Coronary artery (tissue), 2 donors: ENCODE results near the gene FRMD4A.

Experiments used
- DNase-seq: peaks from one replicate; pipeline ENCODE4 v3.0.0-alpha.2; 2017; ENCODE audit warnings: low spot score
- H3K27ac ChIP-seq, 2 donors: fragments of 200-600 bp; sonication (generic); one replicate each; pipeline ENCODE4 v1.5.1; 2016 to 2019
- H3K4me3 ChIP-seq: fragments of 200-600 bp; sonication (generic); 2 replicates; pipeline ENCODE4 v1.5.1; 2016; ENCODE audit warnings: mild to moderate bottlenecking, moderate library complexity
- CTCF ChIP-seq: fragments of 200-600 bp; sonication (generic); IDR thresholded peaks from one replicate; pipeline ENCODE4 v1.5.1; 2019; ENCODE audit warnings: antibody characterized with exemption

The FRMD4A gene

GRCh38 chr10:13971601-13972475, 358.9 kb downstream of the FRMD4A start:
- Histone ChIP-seq H3K27ac (peak overlapping the region; percentile 66 to 90), H3K4me3 (peak overlapping the region; percentile 77)
- DNase-seq, result peak; percentile 74
- TF ChIP-seq CTCF, result no peak

- no peak for TF ChIP-seq CTCF
- peak; percentile 50 for DNase-seq
- Histone ChIP-seq H3K27ac (peak overlapping the region; percentile 66 to 90), H3K4me3 (peak overlapping the region; percentile 77)
Measured at GRCh38 chr10:13970957-13971353, 359.8 kb downstream of the FRMD4A start.

GRCh38 chr10:13970236-13970956, 360.3 kb downstream of the FRMD4A start:
- DNase-seq, result peak; percentile 72
- TF ChIP-seq CTCF, result no peak
- peak overlapping the region; percentile 63 to 90 for H3K27ac ChIP-seq
- H3K4me3 ChIP-seq, result peak overlapping the region; percentile 77

- DNase-seq, result no peak
- no peak for TF ChIP-seq CTCF
- H3K4me3 ChIP-seq, result peak overlapping the region; percentile 77
- peak overlapping the region; percentile 30 to 63 for H3K27ac ChIP-seq
Measured at GRCh38 chr10:13969792-13970140, 361.0 kb downstream of the FRMD4A start.

- peak overlapping the region; percentile 11 for H3K4me3 ChIP-seq
- TF ChIP-seq CTCF, result no peak
- peak overlapping the region; percentile 30 to 63 for H3K27ac ChIP-seq
- DNase-seq, result peak; percentile 73
Measured at GRCh38 chr10:13969118-13969791, 361.5 kb downstream of the FRMD4A start.

- no peak for DNase-seq
- peak overlapping the region in 1 of 2 donors; percentile 75 for H3K27ac ChIP-seq
- TF ChIP-seq CTCF, result no peak
- no peak overlapping the region for H3K4me3 ChIP-seq
Measured at GRCh38 chr10:13961853-13962252, 368.9 kb downstream of the FRMD4A start.
